Activated CD4-positive, alpha-beta T cell treated with anti-CD3 and anti-CD28 coated beads, Interleukin-2, amount 10 ng/mL, durations not matched to agents 24 days and 14 days (primary cell): ENCODE results near the gene PTGER2. TPM values are rescaled to one million over a fixed set of nuclear protein-coding genes. Genes with fewer than 3 reads are reported as not detected.

Experiments used
- DNase-seq: peaks from one replicate; pipeline ENCODE4 v3.0.0; 2022
- H3K27ac Mint-ChIP-seq: one replicate; pipeline ENCODE4 v1.8.0; 2022; ENCODE audit warnings: mild to moderate bottlenecking, mixed read lengths
- H3K27me3 Mint-ChIP-seq: one replicate; pipeline ENCODE4 v1.8.0; 2022; ENCODE audit warnings: mixed read lengths
- H3K36me3 Mint-ChIP-seq: one replicate; pipeline ENCODE4 v1.8.0; 2022; ENCODE audit warnings: low read depth, mild to moderate bottlenecking, mixed read lengths
- H3K4me1 Mint-ChIP-seq: one replicate; pipeline ENCODE4 v1.8.0; 2021; ENCODE audit warnings: mixed read lengths
- H3K4me3 Mint-ChIP-seq: one replicate; pipeline ENCODE4 v1.8.0; 2022; ENCODE audit warnings: mild to moderate bottlenecking, moderate library complexity, mixed read lengths
- H3K9me3 Mint-ChIP-seq: one replicate; pipeline ENCODE4 v1.8.0; 2021; ENCODE audit warnings: mixed read lengths
- intact Hi-C: fragments of 100-400 bp; cut with micrococcal nuclease; formaldehyde crosslinking; loops from one replicate; pipeline ENCODE4 v1.15.1; 2023
- total RNA-seq: library from RNA; stranded (reverse); gene quantifications from 2 replicates; pipeline ENCODE4 v1.2.3, GENCODE V29; 2022

Gene PTGER2
- total RNA-seq, 1 donor from 2014 or later = 66.7 TPM

DNA sequence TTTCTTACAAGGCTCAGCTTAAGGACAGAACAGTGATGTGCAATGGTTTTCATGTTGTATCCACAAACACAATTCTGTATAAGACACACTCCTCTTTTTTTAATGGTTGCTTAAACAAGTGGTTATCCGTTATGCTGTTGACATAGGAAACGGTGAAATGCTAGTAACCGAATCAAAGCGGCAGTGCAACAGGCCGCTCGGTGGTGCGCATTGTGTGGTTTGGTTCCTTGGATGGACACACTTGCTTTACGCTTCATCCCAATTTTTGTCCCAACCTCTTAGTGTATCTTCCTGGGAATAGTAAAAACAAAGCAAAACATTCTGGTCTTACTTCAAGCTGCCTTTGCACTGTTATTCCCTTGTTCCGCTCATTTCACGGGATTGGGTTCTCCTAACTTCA lies 650 bp upstream of the PTGER2 start:
- H3K9me3 Mint-ChIP-seq = no peaks in the 10 kb centered on the region

DNA sequence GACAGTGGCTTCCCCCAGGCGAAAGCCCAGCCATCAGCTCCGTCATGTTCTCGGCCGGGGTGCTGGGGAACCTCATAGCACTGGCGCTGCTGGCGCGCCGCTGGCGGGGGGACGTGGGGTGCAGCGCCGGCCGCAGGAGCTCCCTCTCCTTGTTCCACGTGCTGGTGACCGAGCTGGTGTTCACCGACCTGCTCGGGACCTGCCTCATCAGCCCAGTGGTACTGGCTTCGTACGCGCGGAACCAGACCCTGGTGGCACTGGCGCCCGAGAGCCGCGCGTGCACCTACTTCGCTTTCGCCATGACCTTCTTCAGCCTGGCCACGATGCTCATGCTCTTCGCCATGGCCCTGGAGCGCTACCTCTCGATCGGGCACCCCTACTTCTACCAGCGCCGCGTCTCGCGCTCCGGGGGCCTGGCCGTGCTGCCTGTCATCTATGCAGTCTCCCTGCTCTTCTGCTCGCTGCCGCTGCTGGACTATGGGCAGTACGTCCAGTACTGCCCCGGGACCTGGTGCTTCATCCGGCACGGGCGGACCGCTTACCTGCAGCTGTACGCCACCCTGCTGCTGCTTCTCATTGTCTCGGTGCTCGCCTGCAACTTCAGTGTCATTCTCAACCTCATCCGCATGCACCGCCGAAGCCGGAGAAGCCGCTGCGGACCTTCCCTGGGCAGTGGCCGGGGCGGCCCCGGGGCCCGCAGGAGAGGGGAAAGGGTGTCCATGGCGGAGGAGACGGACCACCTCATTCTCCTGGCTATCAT lies 663 bp downstream of the PTGER2 start:
- intact Hi-C loops = loop anchor here (1.0 to 10.0 kb wide), 5 partner anchors 11 to 467 kb away; partner anchors contain the start of genes GPR137C, PSMC6 and TXNDC16
- peaks cover 60% of the 10 kb centered on the region for H3K4me1 Mint-ChIP-seq
- H3K27me3 Mint-ChIP-seq = no peaks in the 10 kb centered on the region
- DNase-seq = peak; percentile 84
- no peaks in the 10 kb centered on the region for H3K9me3 Mint-ChIP-seq
- peak overlapping the region; percentile 99 for H3K27ac Mint-ChIP-seq
- peak overlapping the region; percentile 99 for H3K4me3 Mint-ChIP-seq
- H3K36me3 Mint-ChIP-seq = peaks cover 77% of the 10 kb centered on the region

More for the DNA sequence above, 650 bp upstream of the PTGER2 start:
- Mint-ChIP-seq H3K36me3 (peaks cover 75% of the 10 kb centered on the region), H3K4me3 (peak overlapping the region; percentile 99), H3K27me3 (no peaks in the 10 kb centered on the region), H3K27ac (peak overlapping the region; percentile 99), H3K4me1 (peaks cover 60% of the 10 kb centered on the region)
- intact Hi-C loops = loop anchor here (5.0 to 10.0 kb wide), 2 partner anchors 391 to 466 kb away; partner anchors contain the start of gene PSMC6
- DNase-seq = peak; percentile 69

DNA sequence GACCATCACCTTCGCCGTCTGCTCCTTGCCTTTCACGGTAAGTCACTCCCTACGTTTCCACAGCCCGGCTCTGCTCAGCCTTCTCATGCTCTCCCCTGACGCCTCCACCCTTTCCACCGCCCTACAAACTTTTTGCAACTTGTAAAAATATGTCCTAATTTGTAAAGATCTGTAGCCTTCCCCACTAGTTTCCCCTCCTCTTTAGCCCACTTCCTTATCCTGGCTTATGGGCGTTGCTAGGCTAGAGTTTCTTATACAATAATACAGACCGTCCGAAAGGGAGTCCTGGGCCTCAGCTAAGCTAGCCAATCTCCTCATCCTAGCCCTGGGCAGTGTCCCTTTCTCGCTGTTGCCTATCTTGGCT lies 1.2 kb downstream of the PTGER2 start:
- Mint-ChIP-seq H3K9me3 (no peaks in the 10 kb centered on the region), H3K4me1 (peaks cover 61% of the 10 kb centered on the region), H3K4me3 (peak overlapping the region; percentile 99), H3K27ac (peak overlapping the region; percentile 99), H3K27me3 (no peaks in the 10 kb centered on the region), H3K36me3 (peaks cover 79% of the 10 kb centered on the region)
- DNase-seq = peak; percentile 81
- intact Hi-C loops = loop anchor here (1.0 to 10.0 kb wide), 4 partner anchors 10 to 389 kb away; partner anchors contain the start of genes GPR137C, PSMC6 and TXNDC16

DNA sequence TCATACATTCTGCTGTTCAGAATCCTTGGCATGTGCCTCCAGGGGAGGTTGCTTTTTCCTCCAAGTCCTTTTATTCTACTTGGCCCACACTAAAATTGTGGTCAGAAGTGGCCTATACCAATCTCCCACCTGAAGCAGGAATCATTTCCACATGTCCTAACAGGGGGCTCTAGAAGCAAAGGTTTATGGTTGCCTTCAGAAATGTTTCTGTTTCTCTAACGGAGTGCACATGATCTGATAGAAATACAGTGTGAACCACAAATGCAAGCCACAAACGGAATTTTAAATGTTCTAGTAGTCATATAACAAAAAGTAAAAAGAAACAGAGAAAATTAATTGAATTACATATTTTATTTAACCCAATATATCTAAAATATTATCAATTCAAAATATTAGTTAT lies 4.0 kb downstream of the PTGER2 start:
- DNase-seq = peak; percentile 72
- peaks cover 4% of the 10 kb centered on the region for H3K9me3 Mint-ChIP-seq
- peak overlapping the region; percentile 99 for H3K4me3 Mint-ChIP-seq
- H3K27ac Mint-ChIP-seq = peak overlapping the region; percentile 99
- peaks cover 88% of the 10 kb centered on the region for H3K36me3 Mint-ChIP-seq
- peaks cover 52% of the 10 kb centered on the region for H3K4me1 Mint-ChIP-seq
- intact Hi-C loops = loop anchor here (10.0 kb wide), 1 partner anchor 387 kb away; the partner anchor contains the start of gene PSMC6
- no peaks in the 10 kb centered on the region for H3K27me3 Mint-ChIP-seq

DNA sequence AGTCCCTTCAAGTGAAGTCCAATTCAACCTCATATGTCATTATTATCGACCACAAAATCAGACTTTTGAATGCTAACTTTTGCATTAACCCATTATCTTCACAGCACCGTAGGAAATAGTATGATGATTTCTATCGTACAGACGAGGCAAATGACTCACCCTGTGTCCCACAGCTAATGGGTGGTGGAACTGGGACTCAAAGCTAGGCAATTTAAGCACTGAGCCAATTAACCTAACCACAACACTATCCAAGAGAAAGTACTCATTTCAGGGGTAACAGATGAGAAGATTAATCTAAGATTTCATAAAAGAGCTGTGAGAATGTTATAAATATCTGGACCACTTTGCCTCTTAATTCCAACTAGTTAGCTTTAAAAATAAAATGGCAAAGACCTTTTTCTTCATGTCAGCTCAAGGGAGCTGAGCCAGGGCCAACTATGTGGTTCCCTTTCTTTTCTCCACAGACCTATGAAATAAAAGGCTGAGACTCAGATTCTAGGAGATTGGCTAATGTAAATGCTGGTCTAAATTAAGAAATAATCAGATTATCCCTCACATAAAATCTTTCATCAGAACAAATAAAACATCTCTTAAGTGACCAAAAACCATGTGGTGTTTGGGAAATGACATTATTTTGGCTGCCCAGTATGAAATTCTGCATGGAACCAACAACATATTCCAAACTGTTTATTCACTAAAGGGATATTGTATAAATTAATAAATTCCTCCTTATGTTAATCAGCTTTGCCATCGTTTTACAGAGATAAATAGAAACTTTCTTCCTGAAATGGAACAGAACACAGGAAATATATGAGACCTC lies 4.9 kb downstream of the PTGER2 start:
- H3K27ac Mint-ChIP-seq = peak overlapping the region; percentile 89
- peaks cover 56% of the 10 kb centered on the region for H3K4me1 Mint-ChIP-seq
- H3K27me3 Mint-ChIP-seq = no peaks in the 10 kb centered on the region
- H3K9me3 Mint-ChIP-seq = peaks cover 4% of the 10 kb centered on the region
- intact Hi-C loops = loop anchor here (10.0 kb wide), 1 partner anchor 386 kb away; the partner anchor contains the start of gene PSMC6
- no peak for DNase-seq
- H3K36me3 Mint-ChIP-seq = peaks cover 91% of the 10 kb centered on the region
- H3K4me3 Mint-ChIP-seq = peak overlapping the region; percentile 99

DNA sequence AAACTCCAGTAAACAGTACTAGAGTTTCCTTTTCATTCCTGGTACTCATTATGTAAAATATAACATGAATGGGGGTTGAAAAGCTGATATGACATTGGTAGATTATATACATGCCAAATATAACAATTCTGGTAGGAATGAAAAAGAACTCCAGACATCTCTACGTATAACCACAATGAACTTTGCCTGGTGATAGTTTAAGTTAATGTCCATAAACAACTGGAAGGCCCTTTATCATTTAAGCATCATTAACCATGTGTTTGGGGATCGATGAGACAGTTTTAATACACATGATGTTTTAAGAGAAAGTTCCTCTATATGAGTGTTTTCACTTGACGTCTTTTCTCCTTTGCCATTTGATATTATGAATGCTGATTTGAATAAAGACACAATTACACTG lies 5.8 kb downstream of the PTGER2 start:
- Mint-ChIP-seq H3K36me3 (peaks cover 89% of the 10 kb centered on the region), H3K9me3 (peaks cover 4% of the 10 kb centered on the region), H3K27ac (peak overlapping the region; percentile 74), H3K4me1 (peaks cover 63% of the 10 kb centered on the region), H3K4me3 (peak overlapping the region; percentile 99), H3K27me3 (no peaks in the 10 kb centered on the region)
- no peak for DNase-seq
- intact Hi-C loops = loop anchor here (10.0 kb wide), 2 partner anchors 385 to 835 kb away; partner anchors contain the start of genes DDHD1 and PSMC6

DNA sequence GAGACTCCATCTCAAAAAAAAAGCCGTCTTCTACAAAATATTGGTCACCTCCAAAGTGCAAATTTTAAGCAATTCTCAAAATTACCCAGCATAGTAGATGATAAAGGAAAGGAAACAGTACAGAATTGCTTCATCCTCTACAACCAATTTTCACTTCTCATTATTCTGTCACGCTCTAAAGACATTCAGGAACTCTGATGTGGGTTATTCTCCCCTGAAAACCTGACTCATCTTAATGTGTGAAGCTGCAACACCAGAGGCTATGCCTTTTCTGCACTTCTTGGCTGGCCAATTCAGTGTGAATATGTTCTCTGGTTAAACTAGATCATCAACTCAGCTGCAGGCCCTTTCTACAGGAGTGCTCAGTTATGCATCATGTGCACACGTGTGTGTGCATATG lies 11.0 kb downstream of the PTGER2 start:
- peak; percentile 84 for DNase-seq
- Mint-ChIP-seq H3K4me1 (peaks cover 76% of the 10 kb centered on the region), H3K27ac (peak overlapping the region; percentile 77), H3K27me3 (no peaks in the 10 kb centered on the region), H3K36me3 (peaks cover 85% of the 10 kb centered on the region), H3K9me3 (peaks cover 4% of the 10 kb centered on the region), H3K4me3 (peak overlapping the region; percentile 75)
- intact Hi-C loops = loop anchor here (1.0 to 10.0 kb wide), 7 partner anchors 10 to 830 kb away; partner anchors contain the start of gene DDHD1

DNA sequence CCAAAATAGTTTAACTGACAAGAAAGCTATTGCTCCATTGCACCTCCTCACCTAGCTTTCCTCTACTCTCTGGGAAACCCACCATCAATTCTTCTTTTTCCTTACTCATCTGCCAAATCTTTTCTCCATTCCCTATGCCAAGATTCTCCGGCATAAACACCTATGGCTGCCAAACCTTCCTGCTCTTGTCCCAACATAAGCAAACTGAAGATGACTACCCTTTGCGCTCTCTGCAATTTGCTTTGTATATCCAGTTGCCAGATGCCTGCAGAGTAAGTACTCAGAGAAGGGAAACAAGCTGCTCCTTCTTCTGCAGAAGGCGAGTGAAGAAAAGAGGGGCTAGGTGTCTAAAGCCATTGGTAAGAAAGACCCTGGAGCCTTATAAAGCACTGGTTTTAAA lies 11.5 kb downstream of the PTGER2 start:
- H3K27me3 Mint-ChIP-seq = no peaks in the 10 kb centered on the region
- peak overlapping the region; percentile 75 for H3K4me3 Mint-ChIP-seq
- intact Hi-C loops = loop anchor here (1.0 to 10.0 kb wide), 7 partner anchors 10 to 829 kb away; partner anchors contain the start of gene DDHD1
- peaks cover 84% of the 10 kb centered on the region for H3K36me3 Mint-ChIP-seq
- DNase-seq = peak; percentile 58
- peaks cover 4% of the 10 kb centered on the region for H3K9me3 Mint-ChIP-seq
- peaks cover 75% of the 10 kb centered on the region for H3K4me1 Mint-ChIP-seq
- peak overlapping the region; percentile 77 for H3K27ac Mint-ChIP-seq

DNA sequence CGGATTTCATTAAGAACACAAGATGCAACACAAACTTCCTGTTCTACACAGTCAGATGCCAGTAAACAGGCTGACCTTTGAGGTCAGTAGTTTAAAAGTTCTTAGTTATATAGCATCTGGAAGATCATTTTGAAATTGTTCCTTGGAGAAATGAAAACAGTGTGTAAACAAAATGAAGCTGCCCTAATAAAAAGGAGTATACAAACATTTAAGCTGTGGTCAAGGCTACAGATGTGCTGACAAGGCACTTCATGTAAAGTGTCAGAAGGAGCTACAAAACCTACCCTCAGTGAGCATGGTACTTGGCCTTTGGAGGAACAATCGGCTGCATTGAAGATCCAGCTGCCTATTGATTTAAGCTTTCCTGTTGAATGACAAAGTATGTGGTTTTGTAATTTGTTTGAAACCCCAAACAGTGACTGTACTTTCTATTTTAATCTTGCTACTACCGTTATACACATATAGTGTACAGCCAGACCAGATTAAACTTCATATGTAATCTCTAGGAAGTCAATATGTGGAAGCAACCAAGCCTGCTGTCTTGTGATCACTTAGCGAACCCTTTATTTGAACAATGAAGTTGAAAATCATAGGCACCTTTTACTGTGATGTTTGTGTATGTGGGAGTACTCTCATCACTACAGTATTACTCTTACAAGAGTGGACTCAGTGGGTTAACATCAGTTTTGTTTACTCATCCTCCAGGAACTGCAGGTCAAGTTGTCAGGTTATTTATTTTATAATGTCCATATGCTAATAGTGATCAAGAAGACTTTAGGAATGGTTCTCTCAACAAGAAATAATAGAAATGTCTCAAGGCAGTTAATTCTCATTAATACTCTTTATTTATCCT lies 13.5 kb downstream of the PTGER2 start:
- Mint-ChIP-seq H3K36me3 (peaks cover 81% of the 10 kb centered on the region), H3K27ac (peak overlapping the region; percentile 85)

DNA sequence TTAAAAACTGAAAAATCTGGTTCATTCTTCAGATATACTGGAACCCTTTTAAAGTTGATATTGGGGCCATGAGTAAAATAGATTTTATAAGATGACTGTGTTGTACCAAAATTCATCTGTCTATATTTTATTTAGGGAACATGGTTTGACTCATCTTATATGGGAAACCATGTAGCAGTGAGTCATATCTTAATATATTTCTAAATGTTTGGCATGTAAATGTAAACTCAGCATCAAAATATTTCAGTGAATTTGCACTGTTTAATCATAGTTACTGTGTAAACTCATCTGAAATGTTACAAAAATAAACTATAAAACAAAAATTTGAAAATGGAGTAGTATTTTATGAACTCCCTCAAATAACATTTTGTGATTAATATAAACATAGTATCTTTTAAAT lies 14.2 kb downstream of the PTGER2 start:
- intact Hi-C loops = loop anchor here (10.0 kb wide), 1 partner anchor 827 kb away; the partner anchor contains the start of gene DDHD1
- Mint-ChIP-seq H3K4me1 (peaks cover 70% of the 10 kb centered on the region), H3K9me3 (no peaks in the 10 kb centered on the region), H3K36me3 (peaks cover 81% of the 10 kb centered on the region), H3K4me3 (peak overlapping the region; percentile 74), H3K27me3 (no peaks in the 10 kb centered on the region), H3K27ac (peak overlapping the region; percentile 85)
- DNase-seq = no peak

More for the DNA sequence above, 13.5 kb downstream of the PTGER2 start:
- intact Hi-C loops = loop anchor here (10.0 kb wide), 1 partner anchor 827 kb away; the partner anchor contains the start of gene DDHD1
- H3K4me3 Mint-ChIP-seq = peak overlapping the region; percentile 74
- H3K27me3 Mint-ChIP-seq = no peaks in the 10 kb centered on the region
- H3K9me3 Mint-ChIP-seq = no peaks in the 10 kb centered on the region
- peaks cover 71% of the 10 kb centered on the region for H3K4me1 Mint-ChIP-seq
- DNase-seq = peak; percentile 68

DNA sequence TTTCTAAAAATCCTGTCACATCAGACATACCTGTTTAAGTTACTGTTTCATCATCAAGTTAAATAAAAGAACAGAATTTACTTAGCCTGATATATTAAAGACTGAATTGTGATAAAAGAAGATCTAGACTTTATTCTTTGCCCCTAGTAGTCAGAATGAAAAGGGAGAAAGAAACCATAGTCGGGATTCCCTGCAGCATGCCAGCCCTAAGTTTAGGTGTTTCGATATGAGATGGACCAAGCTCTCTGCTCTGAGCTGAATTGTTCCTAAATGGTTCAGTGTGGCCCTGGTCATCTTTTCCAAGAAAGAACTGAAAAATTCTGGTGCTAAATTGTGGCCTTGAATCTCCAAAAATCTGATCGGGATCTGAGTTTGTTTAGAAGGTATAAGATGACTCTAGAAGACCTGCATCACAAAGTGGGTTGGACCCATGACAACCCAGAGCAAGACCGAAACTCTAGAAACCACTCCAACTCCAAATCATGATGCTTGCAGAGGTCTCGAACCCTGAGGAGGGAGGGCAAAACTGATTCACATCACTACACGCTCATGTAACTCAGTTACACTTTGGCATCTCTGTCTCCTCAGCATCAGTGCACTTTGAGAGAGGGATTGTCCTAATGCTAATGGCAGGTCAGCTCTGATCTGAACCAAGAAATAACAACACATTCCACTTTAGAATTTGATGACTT lies 15.7 kb downstream of the PTGER2 start:
- Mint-ChIP-seq H3K27ac (peak overlapping the region; percentile 79), H3K36me3 (peaks cover 81% of the 10 kb centered on the region), H3K27me3 (no peaks in the 10 kb centered on the region), H3K4me1 (peaks cover 62% of the 10 kb centered on the region), H3K4me3 (peak overlapping the region; percentile 39), H3K9me3 (no peaks in the 10 kb centered on the region)
- DNase-seq = peak; percentile 51
- intact Hi-C loops = loop anchor here (10.0 kb wide), 1 partner anchor 825 kb away; the partner anchor contains the start of gene DDHD1

DNA sequence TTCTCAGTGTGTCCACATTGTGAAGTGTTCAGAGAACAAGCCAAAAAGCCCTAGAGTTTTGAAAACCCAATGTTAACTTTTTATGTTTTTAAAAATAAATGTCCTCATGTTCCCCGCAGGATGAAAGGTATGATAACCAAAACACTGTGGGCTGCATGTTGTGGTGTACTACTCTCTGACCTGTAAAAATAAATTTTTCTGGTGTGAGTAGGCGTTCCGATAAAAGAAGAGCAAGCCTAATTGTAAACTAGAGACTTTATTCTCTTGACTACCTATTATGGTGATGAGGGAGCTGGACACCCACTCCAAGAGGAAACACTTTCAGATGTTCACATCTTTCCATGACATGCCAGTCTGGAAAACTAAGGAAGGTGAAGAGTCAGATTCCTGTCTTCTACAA lies 18.2 kb downstream of the PTGER2 start:
- H3K36me3 Mint-ChIP-seq = peaks cover 67% of the 10 kb centered on the region
- DNase-seq = no peak

More for the DNA sequence above, 18.2 kb downstream of the PTGER2 start:
- intact Hi-C loops = no loop called here
- Mint-ChIP-seq H3K27ac (no peak overlapping the region), H3K4me3 (no peak overlapping the region), H3K27me3 (no peaks in the 10 kb centered on the region), H3K4me1 (peaks cover 53% of the 10 kb centered on the region), H3K9me3 (peaks cover 8% of the 10 kb centered on the region)
